Kidney (tissue), 14 donors: ENCODE data around the gene PARP4. TPM values are rescaled to one million over a fixed set of nuclear protein-coding genes. Genes with fewer than 3 reads are reported as not detected.
"Not testable (repeated sequence)": the region's sequence is repeated elsewhere in the genome, so short reads cannot be mapped to it uniquely, and the experiment has no call there.

Experiments
- DNase-seq, 5 donors: peaks; one replicate each; pipeline ENCODE4 v3.0.0-alpha.2; 2013 to 2020
- FAIRE-seq: peaks from 2 replicates; lab custom pipeline; 2012; peaks lifted over from hg19 to GRCh38; lab: Jason Lieb, UNC
- H3K27ac ChIP-seq, 2 donors: one replicate each; pipeline ENCODE4 v1.7.0; 2013; ENCODE audit warnings: low read depth in 2 of 2, low read length in 2 of 2, inconsistent platforms in 1 of 2
- H3K27me3 ChIP-seq: one replicate; pipeline ENCODE4 v1.7.1; 2013; ENCODE audit warnings: low read length, inconsistent platforms; ENCODE audit not compliant: control insufficient read depth, insufficient read depth
- H3K36me3 ChIP-seq, 3 donors: one replicate each; pipeline versions ENCODE4 v1.7.0 to v1.7.1; 2013; ENCODE audit warnings: low read length in 3 of 3, control low read depth in 1 of 3, inconsistent platforms in 1 of 3; ENCODE audit not compliant: insufficient read depth in 3 of 3, control insufficient read depth in 2 of 3
- H3K4me1 ChIP-seq, 3 donors: one replicate each; pipeline versions ENCODE4 v1.7.0 to v1.7.1; 2013; ENCODE audit warnings: low read length in 3 of 3, inconsistent platforms in 1 of 3, low read depth in 1 of 3; ENCODE audit not compliant: control insufficient read depth in 2 of 3, insufficient read depth in 2 of 3
- H3K4me3 ChIP-seq, 3 donors: one replicate each; pipeline versions ENCODE4 v1.7.0 to v1.8.1; 2013; ENCODE audit warnings: low read length in 3 of 3, control low read depth in 1 of 3, inconsistent platforms in 1 of 3
- H3K9ac ChIP-seq, 3 donors: one replicate each; pipeline versions ENCODE4 v1.7.0 to v1.7.1; 2013; ENCODE audit warnings: low read length in 3 of 3, control low read depth in 1 of 3, inconsistent platforms in 1 of 3
- H3K9me3 ChIP-seq, 3 donors: one replicate each; pipeline versions ENCODE4 v1.7.0 to v1.7.1; 2013; ENCODE audit warnings: low read length in 3 of 3, control low read depth in 1 of 3, inconsistent platforms in 1 of 3; ENCODE audit not compliant: control insufficient read depth in 2 of 3, insufficient read depth in 1 of 3
- CTCF ChIP-seq: IDR thresholded peaks from 3 replicates; pipeline ENCODE4 v1.5.1; 2012; ENCODE audit warnings: mild to moderate bottlenecking, moderate library complexity, borderline replicate concordance; ENCODE audit not compliant: insufficient read depth; ENCODE audit errors: extremely low read depth
- intact Hi-C: fragments of 100-400 bp; cut with DNase I; formaldehyde crosslinking; loops from one replicate; pipeline ENCODE4 v1.11.1; 2022
- polyA plus RNA-seq: library from polyadenylated mRNA; stranded (reverse); fragments of 350-450 nt; fragmentation: Illumina TruSeq; extraction: RNeasy Lipid Tissue Mini Kit (QIAGEN cat#74804); gene quantifications from one replicate; pipeline ENCODE4 v1.2.3, GENCODE V29; 2014; ENCODE audit warnings: low read depth, low replicate concordance; ENCODE audit not compliant: insufficient read depth
- total RNA-seq: library from RNA; stranded (reverse); fragmentation: NEBNext Ultra II Directional; extraction: Animal tissue kit (Norgen Biotek cat#: 25700); gene quantifications from one replicate; pipeline ENCODE4 v1.2.1, GENCODE V29; 2021
- donor health status: control.
- donor health status: control.
- donor health status: control.
- donor health status: control.
- donor health status: control.
- donor health status: DM: yes; HTN: yes; CAD: no.
- donor health status: Normal renal cell carcinoma (clear cell type).

Gene PARP4
- total and polyA plus RNA-seq, 2 donors from 2014 or later = 13.9 to 95.1 TPM

GRCh38 chr13:24557081-24557480 lies 44.5 kb upstream of the PARP4 start:
- H3K4me1 ChIP-seq = no peaks in the 10 kb centered on the region
- no peak for TF ChIP-seq CTCF
- H3K9me3 ChIP-seq = no peaks in the 10 kb centered on the region
- H3K36me3 ChIP-seq = no peaks in the 10 kb centered on the region
- FAIRE-seq = no peak
- intact Hi-C loops = no loop called here
- no peak for DNase-seq
- no peak overlapping the region for H3K9ac ChIP-seq
- no peak overlapping the region for H3K4me3 ChIP-seq
- no peak overlapping the region for H3K27ac ChIP-seq
- no peaks in the 10 kb centered on the region for H3K27me3 ChIP-seq

- H3K9ac ChIP-seq, FAIRE-seq, H3K4me3 ChIP-seq, H3K9me3 ChIP-seq, H3K4me1 ChIP-seq, DNase-seq, intact Hi-C loops, H3K27ac ChIP-seq, H3K36me3 ChIP-seq, H3K27me3 ChIP-seq: not testable (repeated sequence)
These were observed 41.3 kb upstream of the PARP4 start for GRCh38 chr13:24553892-24554291.

GRCh38 chr13:24541476-24542352 lies 29.1 kb upstream of the PARP4 start:
- H3K27me3 ChIP-seq, H3K9ac ChIP-seq, H3K4me1 ChIP-seq, H3K27ac ChIP-seq, FAIRE-seq, H3K9me3 ChIP-seq, H3K36me3 ChIP-seq, intact Hi-C loops: not testable (repeated sequence)
- H3K4me3 ChIP-seq = peak overlapping the region in 2 of 3 donors; percentile 24 to 57
- peak; percentile 44 to 75 (median 47) for DNase-seq

- H3K9me3 ChIP-seq = no peaks in the 10 kb centered on the region
- no peaks in the 10 kb centered on the region for H3K36me3 ChIP-seq
- H3K9ac ChIP-seq = no peak overlapping the region
- peak overlapping the region in 1 of 3 donors; percentile 57 for H3K4me3 ChIP-seq
- FAIRE-seq = no peak
- intact Hi-C loops = no loop called here
- no peak for TF ChIP-seq CTCF
- H3K27ac ChIP-seq = no peak overlapping the region
- peaks cover 5% of the 10 kb centered on the region for H3K27me3 ChIP-seq
- H3K4me1 ChIP-seq = no peaks in the 10 kb centered on the region
- DNase-seq = peak in 1 of 5 donors; percentile 55
These were observed 28.5 kb upstream of the PARP4 start for GRCh38 chr13:24541127-24541475.
